Fibroblast of pulmonary artery (primary cell): ENCODE data around the gene HOXC6.

Source experiments
- DNase-seq: peaks from one replicate; pipeline ENCODE4 v3.0.0-alpha.2; 2010; ENCODE audit warnings: low read depth
- H3K4me3 ChIP-seq: replicated peaks from 2 replicates; pipeline ENCODE4 v1.5.1; 2011; ENCODE audit warnings: low read depth, mild to moderate bottlenecking, control low read depth, low read length, moderate library complexity
- CTCF ChIP-seq: IDR thresholded peaks from 2 replicates; pipeline ENCODE4 v1.5.1; 2011; ENCODE audit warnings: mild to moderate bottlenecking, control low read depth, low read length, inconsistent platforms; ENCODE audit errors: missing control alignments

The HOXC6 gene

DNA sequence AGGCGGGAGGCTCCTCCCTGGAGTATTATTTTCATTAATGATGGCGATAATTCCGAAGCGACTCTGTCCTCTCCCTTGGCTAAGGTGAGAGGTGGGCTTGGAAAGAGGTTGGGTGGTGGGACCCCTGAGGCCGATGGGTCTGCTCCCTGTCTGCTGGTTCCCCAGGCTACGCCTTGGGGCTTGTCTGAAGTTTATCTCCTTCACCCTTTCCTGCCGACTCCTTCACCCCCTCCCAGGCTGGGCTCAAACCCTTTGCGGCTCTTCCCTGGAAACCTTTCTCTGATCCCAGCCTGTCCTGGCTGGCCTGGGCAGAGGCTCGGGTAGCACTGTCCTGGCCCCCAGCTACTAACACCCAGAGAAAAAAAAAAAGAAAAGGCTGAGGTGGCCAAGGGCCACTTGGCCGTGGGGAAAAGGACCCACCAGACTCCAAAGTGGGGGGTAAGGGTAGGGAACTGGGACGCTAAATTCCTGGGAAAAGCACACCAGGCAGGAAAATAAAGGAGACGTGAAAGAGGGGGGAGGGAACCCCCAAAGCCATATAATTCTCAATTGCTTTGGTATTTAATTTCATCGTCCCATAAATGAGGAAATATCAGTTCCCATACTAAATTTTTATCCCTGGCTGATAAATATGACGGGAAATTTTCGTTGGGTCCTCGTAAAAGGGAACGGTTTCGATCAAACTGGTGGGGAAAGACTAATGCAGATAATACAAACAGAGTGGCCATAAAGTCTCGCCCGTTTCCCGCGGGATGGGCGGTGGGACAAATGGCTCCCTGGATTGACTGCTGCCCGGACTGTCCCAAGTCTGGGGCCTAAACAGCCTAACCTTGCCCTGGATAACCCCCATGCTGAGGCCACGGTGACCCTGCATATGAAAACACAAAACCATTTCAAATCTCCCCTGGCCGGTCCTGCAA is 45.3 kb upstream of the HOXC6 start:
- no peak for TF ChIP-seq CTCF
- DNase-seq = no peak
- H3K4me3 ChIP-seq = no peak overlapping the region

DNA sequence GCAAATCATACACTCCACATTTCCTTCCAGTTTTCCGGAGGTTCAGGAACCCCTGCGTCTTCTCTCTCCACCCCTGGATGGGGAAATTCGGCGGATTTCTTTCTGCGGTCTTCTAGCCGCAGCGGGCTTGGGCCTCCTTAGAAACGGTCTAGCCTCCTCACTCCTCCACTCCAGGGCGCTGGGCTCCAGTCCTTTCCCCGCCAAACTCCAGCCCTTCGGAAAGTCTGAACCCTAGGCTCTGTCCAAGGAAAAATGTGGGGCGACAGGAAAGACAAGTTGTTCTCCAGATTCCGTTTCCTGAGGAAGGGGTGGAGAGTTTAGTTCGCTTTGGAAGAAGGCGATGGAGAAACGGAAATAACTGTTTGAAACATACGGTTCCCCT is 44.7 kb upstream of the HOXC6 start:
- H3K4me3 ChIP-seq = no peak overlapping the region
- TF ChIP-seq CTCF = no peak
- no peak for DNase-seq

GRCh38 chr12:53983950-53984572 is 44.2 kb upstream of the HOXC6 start:
- no peak for DNase-seq
- no peak for TF ChIP-seq CTCF
- H3K4me3 ChIP-seq = no peak overlapping the region

- peak; percentile 73 for DNase-seq
- H3K4me3 ChIP-seq = no peak within 1 kb of the TSS
- peak; percentile 38 for TF ChIP-seq CTCF
Observed at GRCh38 chr12:53984901-53985691, 43.1 kb upstream of the HOXC6 start, which contains the start of gene HOXC10. TSS of gene HOXC10 (plus strand) at chr12:53985146. CDS start at chr12:53985260, 114 bp downstream.

DNA sequence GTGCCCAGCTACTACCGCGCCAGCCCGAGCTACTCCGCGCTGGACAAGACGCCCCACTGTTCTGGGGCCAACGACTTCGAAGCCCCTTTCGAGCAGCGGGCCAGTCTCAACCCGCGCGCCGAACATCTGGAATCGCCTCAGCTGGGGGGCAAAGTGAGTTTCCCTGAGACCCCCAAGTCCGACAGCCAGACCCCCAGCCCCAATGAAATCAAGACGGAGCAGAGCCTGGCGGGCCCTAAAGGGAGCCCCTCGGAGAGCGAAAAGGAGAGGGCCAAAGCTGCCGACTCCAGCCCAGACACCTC is 42.6 kb upstream of the HOXC6 start:
- DNase-seq = no peak
- no peak for TF ChIP-seq CTCF
- H3K4me3 ChIP-seq = no peak overlapping the region

DNA sequence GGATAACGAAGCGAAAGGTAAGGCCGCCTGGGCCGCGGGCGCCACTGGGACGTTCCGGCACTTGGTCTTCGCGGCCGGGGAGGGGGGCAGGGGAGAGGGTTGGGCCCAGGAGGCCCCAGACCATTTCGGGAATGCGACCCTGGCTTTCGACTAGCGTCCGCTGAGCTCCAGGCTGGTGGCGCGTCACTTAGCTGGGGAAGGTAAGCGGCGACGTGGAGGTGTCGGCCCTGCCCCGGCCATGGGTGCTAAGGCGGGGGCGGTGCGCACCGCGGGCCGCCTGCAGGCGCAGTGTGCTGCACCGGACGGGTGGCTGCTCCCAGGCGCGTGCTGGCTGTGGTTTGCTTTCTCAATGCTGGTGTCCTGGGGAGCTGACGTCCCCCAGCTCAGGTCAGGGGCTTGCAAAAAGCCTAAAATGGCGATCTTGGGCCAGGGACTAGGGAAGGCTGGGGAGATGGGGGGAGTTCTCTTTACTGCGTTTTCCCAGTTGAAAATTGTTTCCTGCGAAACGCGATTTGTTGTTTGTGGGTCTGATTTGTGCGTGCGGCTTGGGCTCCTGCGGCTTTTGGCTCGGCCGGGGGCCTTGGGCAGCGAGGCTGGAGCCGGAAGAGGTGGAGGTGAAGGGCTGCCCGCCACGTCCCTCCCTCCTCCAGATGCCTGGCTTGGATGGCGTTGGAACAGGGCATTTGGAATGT is 42.1 kb upstream of the HOXC6 start:
- DNase-seq = no peak
- no peak for TF ChIP-seq CTCF
- no peak overlapping the region for H3K4me3 ChIP-seq
